Aorta (tissue), 5 donors: ENCODE data around the gene OTOR. TPM values are rescaled to one million over a fixed set of nuclear protein-coding genes. Genes with fewer than 3 reads are reported as not detected.

Source experiments
- ATAC-seq: fragments of 200-7000 bp; cut with Tn5 transposase; one replicate; pipeline ENCODE4 v1.9.1; 2022; ENCODE audit warnings: moderate library complexity; ENCODE audit not compliant: low FRiP score
- DNase-seq, 2 donors: peaks; one replicate each; pipeline ENCODE4 v3.0.0-alpha.2; 2020
- H3K27ac ChIP-seq, 2 donors: one replicate each; pipeline ENCODE4 v1.5.1; 2013; ENCODE audit warnings: low read length in 2 of 2, mild to moderate bottlenecking in 2 of 2, moderate library complexity in 2 of 2, control low read depth in 1 of 2, inconsistent platforms in 1 of 2, low read depth in 1 of 2
- H3K27me3 ChIP-seq, 2 donors: one replicate each; pipeline ENCODE4 v1.6.1; 2013; ENCODE audit warnings: control low read depth in 1 of 2, low read length in 1 of 2, mild to moderate bottlenecking in 1 of 2, moderate library complexity in 1 of 2; ENCODE audit not compliant: insufficient read depth in 2 of 2, control insufficient read depth in 1 of 2
- H3K36me3 ChIP-seq, 2 donors: one replicate each; pipeline ENCODE4 v1.6.1; 2013; ENCODE audit warnings: control low read depth in 1 of 2, low read length in 1 of 2, mild to moderate bottlenecking in 1 of 2; ENCODE audit not compliant: insufficient read depth in 2 of 2, control insufficient read depth in 1 of 2
- H3K4me1 ChIP-seq, 2 donors: one replicate each; pipeline ENCODE4 v1.6.1; 2013; ENCODE audit warnings: low read length in 2 of 2, control low read depth in 1 of 2, mild to moderate bottlenecking in 1 of 2, moderate library complexity in 1 of 2; ENCODE audit not compliant: insufficient read depth in 2 of 2, control insufficient read depth in 1 of 2
- H3K4me3 ChIP-seq, 2 donors: one replicate each; pipeline ENCODE4 v1.5.1; 2013; ENCODE audit warnings: low read length in 2 of 2, control low read depth in 1 of 2, mild to moderate bottlenecking in 1 of 2
- H3K9me3 ChIP-seq: one replicate; pipeline ENCODE4 v1.6.1; 2013; ENCODE audit warnings: mild to moderate bottlenecking, low read length; ENCODE audit not compliant: control insufficient read depth
- WGBS, 2 donors: extraction: QIAGEN DNeasy Blood & Tissue Kit; methylation state at CpG; one replicate each; pipeline ENCODE4 v1.1.7; 2013; 5-methylcytosine and 5-hydroxymethylcytosine counted together
- intact Hi-C, 2 donors: fragments of 100-400 bp; cut with DNase I; formaldehyde crosslinking; loops; one replicate each; pipeline versions ENCODE4 v1.14.2 to v1.15.0; 2022
- long read RNA-seq, 2 donors: library from polyadenylated mRNA; unstranded; transcript quantifications; one replicate each; pipeline ENCODE4 v2.0.0, GENCODE V29; 2020 to 2021
- polyA plus RNA-seq, 2 donors: library from polyadenylated mRNA; stranded (reverse); fragments of 200-250 nt; gene quantifications; one replicate each; pipeline ENCODE4 v1.2.3, GENCODE V29; 2013
- total RNA-seq, 2 donors: library from RNA; stranded (reverse); fragmentation: NEBNext Ultra II Directional; extraction: Animal tissue kit (Norgen Biotek cat#: 25700); gene quantifications; one replicate each; pipeline ENCODE4 v1.2.1, GENCODE V29; 2021
- donor health status: healthy with polysubstance abuse.
- donor health status: Bipolar disorder and iron deficiency.
- donor health status: DM: no; HTN: no; CAD: no.
- donor health status: DM: no; HTN: no; CAD: no.
- donor health status: DM: yes; HTN: yes; CAD: no.

The OTOR gene, protein sequence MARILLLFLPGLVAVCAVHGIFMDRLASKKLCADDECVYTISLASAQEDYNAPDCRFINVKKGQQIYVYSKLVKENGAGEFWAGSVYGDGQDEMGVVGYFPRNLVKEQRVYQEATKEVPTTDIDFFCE
- total RNA-seq (not detected), polyA plus RNA-seq (not detected)
- long read RNA-seq, donor 1, result 0 reads
- long read RNA-seq, donor 2, result 0 reads

DNA sequence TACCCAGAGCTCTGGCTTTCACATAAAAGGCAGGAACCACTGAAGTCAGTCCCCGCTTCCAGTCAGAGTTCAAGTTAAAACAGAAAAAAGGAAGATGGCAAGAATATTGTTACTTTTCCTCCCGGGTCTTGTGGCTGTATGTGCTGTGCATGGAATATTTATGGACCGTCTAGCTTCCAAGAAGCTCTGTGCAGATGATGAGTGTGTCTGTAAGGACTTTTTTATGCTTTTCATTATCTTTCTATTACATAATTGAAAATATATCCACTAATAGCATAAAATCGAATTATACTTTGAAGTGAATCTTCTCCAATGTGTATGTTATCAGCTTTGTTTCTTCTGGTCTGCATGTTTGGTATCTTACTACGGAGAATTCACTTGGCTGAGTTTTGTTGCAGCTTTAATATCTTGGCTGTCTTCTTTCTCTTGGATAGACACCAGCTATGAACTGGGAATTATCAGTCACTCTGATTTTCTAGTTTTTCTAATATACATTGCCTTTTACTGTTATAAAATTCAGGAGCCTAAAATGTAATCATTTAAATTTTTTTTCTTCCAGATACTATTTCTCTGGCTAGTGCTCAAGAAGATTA, at the start of gene OTOR:
TSS of gene OTOR (plus strand) at position 51 of the 593 bp plus-strand sequence. CDS start at position 95, 44 bp downstream.
- 53 to 62% methylated on average over 5 of the region's 5 CpGs for WGBS, 2 donors
- no peaks in the 10 kb centered on the region for H3K36me3 ChIP-seq
- no peaks in the 10 kb centered on the region for H3K4me1 ChIP-seq
- H3K4me3 ChIP-seq, result no peak within 1 kb of the TSS
- intact Hi-C loops, result no loop called here
- no peaks in the 10 kb centered on the region for H3K27me3 ChIP-seq
- no peaks in the 10 kb centered on the region for H3K9me3 ChIP-seq
- H3K27ac ChIP-seq, result no peak within 1 kb of the TSS
- DNase-seq, result no peak
- no peak for ATAC-seq

GRCh38 chr20:16699293-16699692, 48.9 kb upstream of the OTOR start:
- Histone ChIP-seq H3K27ac (no peak overlapping the region), H3K4me3 (no peak overlapping the region), H3K4me1 (no peaks in the 10 kb centered on the region), H3K27me3 (no peaks in the 10 kb centered on the region), H3K9me3 (no peaks in the 10 kb centered on the region), H3K36me3 (no peaks in the 10 kb centered on the region)
- ATAC-seq, result no peak
- 32 to 37% methylated on average over 4 of the region's 4 CpGs for WGBS, 2 donors
- DNase-seq, result no peak
- intact Hi-C loops, result no loop called here

DNA sequence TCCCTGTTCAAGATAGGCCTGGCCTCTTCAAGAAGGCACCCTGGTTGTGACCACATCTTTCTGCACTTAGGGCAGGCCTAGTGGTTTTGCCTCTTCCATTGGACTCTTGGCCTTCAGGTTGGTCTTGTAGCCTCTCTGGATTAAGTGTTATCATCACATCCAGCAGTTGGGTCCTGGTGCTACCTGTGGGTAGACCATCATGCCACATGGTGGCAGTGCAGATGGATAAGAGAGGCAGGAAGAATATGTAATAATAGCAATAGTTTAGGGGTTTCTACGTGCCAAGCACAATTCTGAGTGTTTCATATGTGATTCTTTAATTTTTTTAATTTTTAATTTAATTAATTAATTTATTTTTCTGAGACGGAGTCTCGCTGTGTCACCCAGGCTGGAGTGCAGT, 46.9 kb upstream of the OTOR start:
- Histone ChIP-seq H3K36me3 (no peaks in the 10 kb centered on the region), H3K4me1 (no peaks in the 10 kb centered on the region), H3K9me3 (no peaks in the 10 kb centered on the region), H3K27ac (no peak overlapping the region), H3K27me3 (no peaks in the 10 kb centered on the region), H3K4me3 (no peak overlapping the region)
- ATAC-seq, result no peak
- no peak for DNase-seq
- WGBS, 2 donors, result 72 to 82% methylated on average over 3 of the region's 3 CpGs
- intact Hi-C loops, result no loop called here

DNA sequence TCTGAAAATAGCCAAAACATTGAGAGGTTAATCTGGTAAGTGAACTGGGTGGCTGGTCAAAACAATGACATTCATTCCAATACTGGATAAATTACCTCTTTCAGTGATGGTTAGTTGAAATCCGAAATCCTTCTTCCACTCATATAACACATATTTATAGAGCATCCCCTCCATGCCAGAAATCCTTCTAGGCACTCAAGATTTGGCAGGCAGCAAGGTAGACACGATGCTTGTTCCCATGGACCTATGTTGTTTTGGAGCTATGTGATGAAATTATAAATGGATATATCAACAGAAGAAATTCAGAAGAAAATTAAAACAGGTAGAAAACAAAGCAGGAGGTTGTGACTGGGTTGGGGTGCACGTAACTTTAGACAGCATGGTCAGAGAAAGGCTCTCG, 44.6 kb upstream of the OTOR start:
- intact Hi-C loops, result no loop called here

GRCh38 chr20:16707674-16708073, 40.5 kb upstream of the OTOR start:
- no peak overlapping the region for H3K27ac ChIP-seq
- no peaks in the 10 kb centered on the region for H3K27me3 ChIP-seq
- no peaks in the 10 kb centered on the region for H3K36me3 ChIP-seq
- H3K9me3 ChIP-seq, result no peaks in the 10 kb centered on the region
- H3K4me1 ChIP-seq, result no peaks in the 10 kb centered on the region
- no peak overlapping the region for H3K4me3 ChIP-seq
- WGBS, 2 donors, result 94 to 96% methylated on average over 3 of the region's 3 CpGs
- no peak for ATAC-seq
- intact Hi-C loops, result no loop called here
- DNase-seq, result no peak

More for the DNA sequence above, 44.6 kb upstream of the OTOR start:
- WGBS, 2 donors, result 54 to 63% methylated on average over 4 of the region's 4 CpGs
- Histone ChIP-seq H3K27ac (no peak overlapping the region), H3K4me1 (no peaks in the 10 kb centered on the region), H3K36me3 (no peaks in the 10 kb centered on the region), H3K4me3 (no peak overlapping the region), H3K9me3 (no peaks in the 10 kb centered on the region), H3K27me3 (no peaks in the 10 kb centered on the region)
- no peak for DNase-seq
- ATAC-seq, result no peak

- intact Hi-C loops, result no loop called here
- Histone ChIP-seq H3K4me1 (no peaks in the 10 kb centered on the region), H3K36me3 (no peaks in the 10 kb centered on the region), H3K27me3 (no peaks in the 10 kb centered on the region), H3K27ac (no peak overlapping the region), H3K9me3 (no peaks in the 10 kb centered on the region), H3K4me3 (no peak overlapping the region)
- DNase-seq (no peak), ATAC-seq (no peak)
Measured at GRCh38 chr20:16708602-16709001, 39.6 kb upstream of the OTOR start.

GRCh38 chr20:16709017-16709416, 39.1 kb upstream of the OTOR start:
- ATAC-seq (no peak), DNase-seq (no peak)
- no peaks in the 10 kb centered on the region for H3K27me3 ChIP-seq
- no peak overlapping the region for H3K27ac ChIP-seq
- H3K9me3 ChIP-seq, result no peaks in the 10 kb centered on the region
- no peaks in the 10 kb centered on the region for H3K4me1 ChIP-seq
- H3K36me3 ChIP-seq, result no peaks in the 10 kb centered on the region
- H3K4me3 ChIP-seq, result no peak overlapping the region
- intact Hi-C loops, result no loop called here

DNA sequence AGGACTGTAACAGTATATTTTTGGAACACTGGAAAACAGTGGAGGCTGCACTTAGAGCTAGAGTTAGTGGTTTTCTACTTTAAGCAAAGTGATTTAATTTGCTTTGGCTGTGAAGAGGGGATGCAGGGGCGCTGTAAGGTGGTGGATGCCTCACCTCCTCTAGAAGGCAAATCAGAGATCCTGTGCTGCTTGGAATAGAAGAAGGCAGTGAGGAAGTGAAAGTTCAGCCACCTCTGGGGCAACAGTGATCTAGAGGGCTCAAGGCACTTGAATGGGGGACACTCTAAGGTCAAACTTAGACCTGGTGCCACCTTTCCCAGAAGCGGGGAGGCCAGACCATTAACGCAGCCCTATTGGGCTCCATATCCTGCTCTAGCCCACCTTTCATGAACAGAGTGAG, 37.4 kb upstream of the OTOR start:
- Histone ChIP-seq H3K27ac (no peak overlapping the region), H3K36me3 (no peaks in the 10 kb centered on the region), H3K27me3 (no peaks in the 10 kb centered on the region), H3K4me3 (no peak overlapping the region), H3K9me3 (no peaks in the 10 kb centered on the region), H3K4me1 (no peaks in the 10 kb centered on the region)
- intact Hi-C loops, result no loop called here
- WGBS, 2 donors, result 92 to 97% methylated on average over 3 of the region's 3 CpGs
- no peak for ATAC-seq
- no peak for DNase-seq

GRCh38 chr20:16711661-16712258, 36.4 kb upstream of the OTOR start:
- Histone ChIP-seq H3K4me1 (no peaks in the 10 kb centered on the region), H3K36me3 (no peaks in the 10 kb centered on the region), H3K9me3 (no peaks in the 10 kb centered on the region), H3K4me3 (no peak overlapping the region), H3K27ac (no peak overlapping the region), H3K27me3 (no peaks in the 10 kb centered on the region)
- intact Hi-C loops, result no loop called here
- DNase-seq (no peak), ATAC-seq (no peak)
- WGBS, 2 donors, result 74 to 75% methylated on average over 4 of the region's 4 CpGs
